Measurements from ENCODE around the gene TEKT4.
A peak's percentile ranks its signal among the peaks of the same experiment; 100 is the strongest.
"Not testable (repeated sequence)": the region's sequence is repeated elsewhere in the genome, so short reads cannot be mapped to it uniquely, and the experiment has no call there.

The TEKT4 gene

DNA sequence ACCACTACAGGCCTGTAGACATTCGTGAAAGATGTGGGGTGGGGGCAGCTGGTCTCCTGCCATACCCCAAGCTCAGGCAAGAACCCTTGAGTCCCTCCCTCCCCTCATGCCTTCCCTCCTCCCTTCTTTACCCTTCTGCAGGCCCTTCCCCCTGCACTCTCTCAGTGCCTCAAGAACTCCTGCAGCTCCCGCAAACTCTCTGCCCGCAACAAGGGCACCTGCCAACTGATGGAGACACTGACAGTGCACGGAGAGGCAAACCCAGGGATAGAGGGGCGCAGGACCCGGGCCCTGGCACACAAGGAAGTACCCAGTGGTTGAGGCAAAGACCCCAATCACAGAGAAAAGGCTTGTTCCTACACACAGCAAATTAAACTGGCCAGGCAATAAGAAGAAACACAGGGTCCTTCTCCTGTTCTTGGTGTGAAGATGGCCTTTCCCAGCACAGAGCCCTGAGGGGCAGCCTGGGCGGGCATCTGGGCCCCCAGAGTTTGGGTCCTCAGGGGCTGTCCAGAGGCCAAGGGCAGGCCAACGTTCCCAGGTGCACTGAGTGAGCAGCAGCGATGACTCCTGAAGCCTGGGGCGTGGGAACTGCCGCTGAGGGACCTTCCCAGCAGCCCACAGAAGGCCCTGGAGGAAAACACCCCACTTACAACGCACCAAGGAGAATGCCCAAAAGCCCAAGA is 1.6 kb downstream of the TEKT4 start:
- Mint-ChIP-seq H3K9me3 (no peaks in the 10 kb centered on the region), H3K27me3 (peaks cover 0 to 16% of the 10 kb centered on the region in 2 donors)
- ATAC-seq (replicated peaks), result no peak

DNA sequence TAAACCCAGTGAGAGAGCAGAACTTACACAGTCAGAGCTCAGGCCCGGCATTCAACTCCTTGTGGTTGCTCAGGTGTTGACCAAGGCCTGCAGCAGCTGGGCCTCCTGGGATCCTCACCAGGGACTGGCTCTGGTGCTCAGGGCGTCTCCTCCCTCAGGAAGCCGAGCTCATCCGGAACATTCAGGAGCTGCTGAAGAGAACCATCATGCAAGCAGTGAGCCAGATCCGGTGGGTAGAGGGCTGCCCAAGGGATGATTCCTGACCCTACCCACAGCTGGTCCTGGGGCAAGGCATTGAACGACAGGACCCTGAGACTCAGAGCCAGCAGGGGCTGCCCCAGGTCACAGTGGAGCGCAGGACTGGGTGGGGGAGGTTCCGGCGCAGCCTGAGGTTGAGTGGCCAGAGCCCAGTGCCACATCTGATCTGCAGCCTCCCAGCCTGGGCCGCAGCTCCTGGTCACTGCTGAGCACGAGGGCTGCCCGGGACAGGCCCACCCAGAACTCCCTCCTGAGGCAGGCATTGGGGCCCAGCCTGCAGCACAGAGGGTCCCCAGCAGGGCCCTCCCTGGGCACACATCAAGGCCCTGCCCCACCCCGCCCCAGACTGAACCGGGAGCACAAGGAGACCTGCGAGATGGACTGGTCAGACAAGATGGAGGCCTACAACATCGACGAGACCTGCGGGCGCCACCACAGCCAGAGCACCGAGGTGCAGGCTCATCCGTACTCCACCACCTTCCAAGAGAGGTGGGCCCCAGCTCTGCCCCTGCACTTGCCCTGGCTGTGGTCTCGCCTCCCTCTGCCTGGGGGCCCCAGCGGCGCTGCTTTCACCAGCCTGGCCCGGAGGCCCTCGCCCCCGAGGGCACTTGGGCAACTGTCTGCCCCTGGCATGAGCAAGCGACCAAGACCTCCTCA is 2.4 kb downstream of the TEKT4 start:
- Mint-ChIP-seq H3K4me3 (no peak overlapping the region), H3K4me1 (ENCODE audit: low read depth in 2 of 2) (peaks cover 0 to 2% of the 10 kb centered on the region in 2 donors), H3K27ac (no peak overlapping the region), H3K9me3 (no peaks in the 10 kb centered on the region), H3K27me3 (peaks cover 0 to 17% of the 10 kb centered on the region in 2 donors), H3K36me3 (ENCODE audit: insufficient read depth) (peaks cover 3% of the 10 kb centered on the region)
- ATAC-seq (replicated peaks) (no peak), DNase-seq (no peak)

More for the DNA sequence above, 1.6 kb downstream of the TEKT4 start:
- Mint-ChIP-seq H3K4me3 (no peak overlapping the region), H3K36me3 (ENCODE audit: insufficient read depth) (peaks cover 3% of the 10 kb centered on the region), H3K4me1 (ENCODE audit: low read depth in 2 of 2) (peaks cover 0 to 2% of the 10 kb centered on the region in 2 donors), H3K27ac (no peak overlapping the region)
- no peak for DNase-seq

- DNase-seq (peak; percentile 13 to 29 (median 29)), ATAC-seq (replicated peaks) (peak; percentile 37)
- H3K9me3 Mint-ChIP-seq, result no peaks in the 10 kb centered on the region
- H3K27me3 Mint-ChIP-seq, result peaks cover 0 to 17% of the 10 kb centered on the region in 2 donors
- no peak overlapping the region for H3K4me3 Mint-ChIP-seq
- H3K36me3 Mint-ChIP-seq (ENCODE audit: insufficient read depth), result peaks cover 3% of the 10 kb centered on the region
- H3K4me1 Mint-ChIP-seq (ENCODE audit: low read depth in 2 of 2), result peaks cover 0 to 2% of the 10 kb centered on the region in 2 donors
- H3K27ac Mint-ChIP-seq, result no peak overlapping the region
Observed at GRCh38 chr2:94874277-94874997, 3.2 kb downstream of the TEKT4 start.

DNA sequence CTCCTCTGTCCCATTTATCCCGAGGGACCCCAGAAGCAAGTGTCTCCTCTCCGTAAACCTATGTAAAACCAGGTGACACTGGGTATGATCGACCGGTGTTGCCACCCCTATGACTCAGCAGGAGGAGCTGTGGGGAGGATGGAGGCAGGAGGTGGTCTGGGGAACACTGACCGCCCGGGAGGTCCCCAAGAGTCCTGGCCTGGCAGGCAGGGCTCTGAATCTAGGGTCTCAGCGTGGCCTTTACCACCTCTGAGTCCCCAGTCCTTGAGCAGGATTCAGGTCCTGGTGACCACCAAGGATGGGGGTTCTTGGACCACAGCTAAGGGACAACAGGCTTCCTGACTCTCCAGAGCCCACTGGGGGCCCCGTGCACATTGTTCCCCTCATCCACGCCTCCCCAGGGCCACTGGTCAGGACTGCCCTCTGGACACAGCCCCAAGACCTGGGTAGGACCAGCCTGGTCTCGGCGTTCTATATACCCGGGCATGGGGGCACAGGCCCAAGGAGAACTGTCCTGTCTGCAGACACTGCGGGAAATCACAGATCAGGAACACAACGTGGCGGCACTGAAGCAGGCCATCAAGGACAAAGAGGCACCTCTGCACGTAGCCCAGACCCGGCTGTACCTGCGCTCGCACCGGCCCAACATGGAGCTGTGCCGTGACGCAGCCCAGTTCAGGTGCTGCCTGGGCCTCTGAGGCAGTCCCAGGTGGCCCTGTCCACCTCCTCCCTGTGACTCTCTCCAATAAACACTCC is 4.0 kb downstream of the TEKT4 start:
- Mint-ChIP-seq H3K4me3 (no peak overlapping the region), H3K36me3 (ENCODE audit: insufficient read depth) (peaks cover 3% of the 10 kb centered on the region), H3K27ac (no peak overlapping the region), H3K4me1 (ENCODE audit: low read depth in 2 of 2) (peaks cover 0 to 2% of the 10 kb centered on the region in 2 donors), H3K27me3 (peaks cover 0 to 17% of the 10 kb centered on the region in 2 donors), H3K9me3 (no peaks in the 10 kb centered on the region)
- no peak for DNase-seq
- no peak for ATAC-seq (replicated peaks)

GRCh38 chr2:94875820-94876522 is 4.7 kb downstream of the TEKT4 start:
- Mint-ChIP-seq H3K9me3 (no peaks in the 10 kb centered on the region), H3K27ac (no peak overlapping the region), H3K4me1 (ENCODE audit: low read depth in 2 of 2) (peaks cover 0 to 2% of the 10 kb centered on the region in 2 donors), H3K27me3 (peaks cover 0 to 17% of the 10 kb centered on the region in 2 donors), H3K4me3 (no peak overlapping the region), H3K36me3 (ENCODE audit: insufficient read depth) (peaks cover 3% of the 10 kb centered on the region)
- DNase-seq (no peak), ATAC-seq (replicated peaks) (no peak)

- Mint-ChIP-seq H3K9me3 (no peaks in the 10 kb centered on the region), H3K27ac (no peak overlapping the region), H3K4me3 (no peak overlapping the region), H3K4me1 (ENCODE audit: low read depth in 2 of 2) (peaks cover 0 to 2% of the 10 kb centered on the region in 2 donors), H3K36me3 (ENCODE audit: insufficient read depth) (peaks cover 3% of the 10 kb centered on the region), H3K27me3 (peaks cover 0 to 17% of the 10 kb centered on the region in 2 donors)
- ATAC-seq (replicated peaks) (no peak), DNase-seq (no peak)
Observed at GRCh38 chr2:94876523-94876863, 5.3 kb downstream of the TEKT4 start.

DNA sequence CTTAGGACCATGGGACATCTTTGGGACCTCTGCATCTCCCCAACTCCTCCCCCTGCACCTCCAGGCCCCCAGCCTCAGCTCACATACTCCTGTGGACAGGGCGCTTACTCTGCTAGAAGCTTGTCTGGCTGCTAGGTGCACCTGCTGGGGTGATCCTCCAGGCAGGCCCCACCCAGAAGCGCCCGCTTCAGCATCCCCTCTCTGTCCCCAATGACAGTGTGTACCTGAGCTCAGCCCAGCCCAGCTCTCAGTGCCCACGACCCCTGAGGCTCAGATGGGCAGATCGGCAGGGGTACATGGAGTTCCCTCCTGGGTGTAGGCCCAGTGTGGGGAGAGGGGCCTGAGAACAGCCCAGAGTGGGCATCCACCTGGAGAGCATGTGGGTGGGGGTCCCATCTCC is 5.9 kb downstream of the TEKT4 start:
- H3K36me3 Mint-ChIP-seq (ENCODE audit: insufficient read depth), result peaks cover 3% of the 10 kb centered on the region
- no peaks in the 10 kb centered on the region for H3K9me3 Mint-ChIP-seq
- no peak overlapping the region for H3K27ac Mint-ChIP-seq
- ATAC-seq (replicated peaks), result no peak
- no peak overlapping the region for H3K4me3 Mint-ChIP-seq
- H3K4me1 Mint-ChIP-seq (ENCODE audit: low read depth in 2 of 2), result peaks cover 0 to 2% of the 10 kb centered on the region in 2 donors
- no peak for DNase-seq
- peaks cover 0 to 17% of the 10 kb centered on the region in 2 donors for H3K27me3 Mint-ChIP-seq

GRCh38 chr2:94878575-94878974 is 7.3 kb downstream of the TEKT4 start:
- not testable (repeated sequence) for DNase-seq; H3K36me3 Mint-ChIP-seq (ENCODE audit: insufficient read depth); H3K27me3 Mint-ChIP-seq; H3K4me3 Mint-ChIP-seq; H3K27ac Mint-ChIP-seq; H3K9me3 Mint-ChIP-seq; H3K4me1 Mint-ChIP-seq (ENCODE audit: low read depth in 2 of 2); ATAC-seq (replicated peaks)

- peaks cover 0 to 8% of the 10 kb centered on the region in 2 donors for H3K27me3 Mint-ChIP-seq
Observed at GRCh38 chr2:94879314-94879981, 8.2 kb downstream of the TEKT4 start.

GRCh38 chr2:94879982-94880377 is 8.8 kb downstream of the TEKT4 start:
- peaks cover 0 to 2% of the 10 kb centered on the region in 2 donors for H3K4me1 Mint-ChIP-seq (ENCODE audit: low read depth in 2 of 2)
- peaks cover 0 to 8% of the 10 kb centered on the region in 2 donors for H3K27me3 Mint-ChIP-seq
- DNase-seq, result no peak
- H3K4me3 Mint-ChIP-seq, result no peak overlapping the region
- no peak for ATAC-seq (replicated peaks)
- peaks cover 3% of the 10 kb centered on the region for H3K36me3 Mint-ChIP-seq (ENCODE audit: insufficient read depth)
- H3K9me3 Mint-ChIP-seq, result peaks cover 0 to 2% of the 10 kb centered on the region in 2 donors
- no peak overlapping the region for H3K27ac Mint-ChIP-seq

More at GRCh38 chr2:94879314-94879981, 8.2 kb downstream of the TEKT4 start:
- Mint-ChIP-seq H3K4me1 (ENCODE audit: low read depth in 2 of 2) (peaks cover 0 to 2% of the 10 kb centered on the region in 2 donors), H3K4me3 (no peak overlapping the region), H3K36me3 (ENCODE audit: insufficient read depth) (peaks cover 3% of the 10 kb centered on the region), H3K9me3 (no peaks in the 10 kb centered on the region), H3K27ac (no peak overlapping the region)
- DNase-seq (no peak), ATAC-seq (replicated peaks) (no peak)

DNA sequence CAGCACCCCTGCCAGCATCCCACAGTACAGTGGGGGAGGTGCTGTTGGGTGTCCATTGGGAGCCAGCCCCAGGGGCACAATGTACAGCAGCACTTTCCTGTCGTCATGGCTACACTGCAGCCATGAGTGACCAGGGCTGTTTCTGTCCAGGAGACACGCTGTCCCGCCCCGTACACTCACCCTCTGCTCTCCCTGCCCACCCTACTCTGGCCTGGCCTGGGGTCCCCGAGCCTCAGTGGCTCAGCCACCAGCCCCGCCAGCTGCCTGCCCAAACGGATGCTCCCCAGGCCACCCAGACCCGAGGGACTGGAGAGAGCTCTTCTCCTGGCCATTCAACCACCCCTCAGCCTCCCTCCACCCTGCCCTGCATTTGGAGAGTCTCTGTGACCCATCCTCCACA is 9.3 kb downstream of the TEKT4 start:
- H3K27ac Mint-ChIP-seq, result no peak overlapping the region
- no peak for DNase-seq
- H3K36me3 Mint-ChIP-seq (ENCODE audit: insufficient read depth), result peaks cover 3% of the 10 kb centered on the region
- peaks cover 0 to 8% of the 10 kb centered on the region in 2 donors for H3K27me3 Mint-ChIP-seq
- H3K9me3 Mint-ChIP-seq, result peaks cover 0 to 2% of the 10 kb centered on the region in 2 donors
- H3K4me3 Mint-ChIP-seq, result no peak overlapping the region
- H3K4me1 Mint-ChIP-seq (ENCODE audit: low read depth in 2 of 2), result peaks cover 0 to 2% of the 10 kb centered on the region in 2 donors
- ATAC-seq (replicated peaks), result no peak

DNA sequence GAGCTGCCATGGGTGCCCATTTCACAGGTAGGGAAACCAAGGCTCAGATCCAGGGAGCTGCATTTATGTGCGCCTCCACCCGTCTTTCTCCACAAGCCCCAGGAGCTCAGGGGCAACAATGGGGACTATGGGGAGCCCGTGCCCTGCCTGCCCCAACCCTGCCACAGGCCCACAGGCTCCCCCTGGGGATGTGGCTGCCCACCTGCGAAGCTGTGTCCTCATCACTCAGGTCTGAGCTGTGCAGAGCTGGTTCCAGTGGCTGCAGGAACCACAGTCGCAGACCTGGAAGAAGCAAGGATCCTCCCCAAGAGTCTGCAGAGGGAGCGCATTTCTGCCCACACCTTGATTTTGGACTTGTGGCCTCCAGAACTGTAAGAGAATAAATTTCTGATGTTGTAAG is 9.8 kb downstream of the TEKT4 start:
- peaks cover 0 to 2% of the 10 kb centered on the region in 2 donors for H3K4me1 Mint-ChIP-seq (ENCODE audit: low read depth in 2 of 2)
- no peak overlapping the region for H3K4me3 Mint-ChIP-seq
- no peak for DNase-seq
- peaks cover 0 to 8% of the 10 kb centered on the region in 2 donors for H3K27me3 Mint-ChIP-seq
- peaks cover 1% of the 10 kb centered on the region for H3K36me3 Mint-ChIP-seq (ENCODE audit: insufficient read depth)
- no peak overlapping the region for H3K27ac Mint-ChIP-seq
- H3K9me3 Mint-ChIP-seq, result peaks cover 0 to 2% of the 10 kb centered on the region in 2 donors
- no peak for ATAC-seq (replicated peaks)
